ENCODE measurements around the gene NR2F2.

The NR2F2 gene

GRCh38 chr15:96333131-96334016 is 2.9 kb downstream of the NR2F2 start:
- DNase-seq, result peak; percentile 31

GRCh38 chr15:96334017-96334704 is 3.7 kb downstream of the NR2F2 start:
- no peak for DNase-seq

- no peak for DNase-seq
Measured at GRCh38 chr15:96334705-96335410, 4.4 kb downstream of the NR2F2 start.

- no peak for DNase-seq
Measured at GRCh38 chr15:96335411-96336024, 5.0 kb downstream of the NR2F2 start.

- no peak for DNase-seq
Measured at GRCh38 chr15:96336108-96336595, 5.7 kb downstream of the NR2F2 start.

- no peak for DNase-seq
Measured at GRCh38 chr15:96336596-96337364, 6.3 kb downstream of the NR2F2 start.

- no peak for DNase-seq
Measured at GRCh38 chr15:96337365-96338023, 7.0 kb downstream of the NR2F2 start.

GRCh38 chr15:96338074-96338765 is 7.7 kb downstream of the NR2F2 start:
- DNase-seq, result no peak

GRCh38 chr15:96338766-96339618 is 8.5 kb downstream of the NR2F2 start:
- no peak for DNase-seq

- DNase-seq, result no peak
Measured at GRCh38 chr15:96339619-96340347, 9.3 kb downstream of the NR2F2 start.

- DNase-seq, result no peak
Measured at GRCh38 chr15:96340348-96340597, 9.8 kb downstream of the NR2F2 start.

GRCh38 chr15:96340598-96341512 is 10.4 kb downstream of the NR2F2 start:
- peak; percentile 61 for DNase-seq

GRCh38 chr15:96341513-96342405 is 11.3 kb downstream of the NR2F2 start:
- no peak for DNase-seq

GRCh38 chr15:96342406-96343112 is 12.1 kb downstream of the NR2F2 start:
- DNase-seq, result no peak

- no peak for DNase-seq
Measured at GRCh38 chr15:96343113-96344059, 12.9 kb downstream of the NR2F2 start.
